Measurements from ENCODE around the gene FZD1. TPM values are rescaled to one million over a fixed set of nuclear protein-coding genes. Genes with fewer than 3 reads are reported as not detected.

The FZD1 gene
- polyA plus RNA-seq, 2 donors = 2.7 to 5.0 TPM

GRCh38 chr7:91263384-91264045, 718 bp upstream of the FZD1 start:
- no peaks in the 10 kb centered on the region for H3K27me3 ChIP-seq (ENCODE audit: control insufficient read depth in 1 of 2, insufficient read depth in 2 of 2, low read length in 2 of 2)
- no peaks in the 10 kb centered on the region for H3K36me3 ChIP-seq (ENCODE audit: control insufficient read depth in 2 of 2, insufficient read depth in 2 of 2, low read length in 1 of 2)
- WGBS, 2 donors = 1% methylated on average over 32 of the region's 32 CpGs
- H3K4me1 ChIP-seq (ENCODE audit: control insufficient read depth in 2 of 2, insufficient read depth in 2 of 2, low read length in 1 of 2) = peaks cover 3 to 15% of the 10 kb centered on the region in 2 donors
- H3K9me3 ChIP-seq (ENCODE audit: control insufficient read depth in 2 of 2, insufficient read depth in 1 of 2, low read depth in 1 of 2, low read length in 1 of 2) = peaks cover 0 to 2% of the 10 kb centered on the region in 2 donors
- H3K27ac ChIP-seq (ENCODE audit: low read depth in 2 of 2, low read length in 1 of 2) = peak overlapping the region; percentile 72 to 88
- peak overlapping the region; percentile 62 to 90 for H3K4me3 ChIP-seq (ENCODE audit: low read depth in 1 of 2, low read length in 2 of 2)

DNA sequence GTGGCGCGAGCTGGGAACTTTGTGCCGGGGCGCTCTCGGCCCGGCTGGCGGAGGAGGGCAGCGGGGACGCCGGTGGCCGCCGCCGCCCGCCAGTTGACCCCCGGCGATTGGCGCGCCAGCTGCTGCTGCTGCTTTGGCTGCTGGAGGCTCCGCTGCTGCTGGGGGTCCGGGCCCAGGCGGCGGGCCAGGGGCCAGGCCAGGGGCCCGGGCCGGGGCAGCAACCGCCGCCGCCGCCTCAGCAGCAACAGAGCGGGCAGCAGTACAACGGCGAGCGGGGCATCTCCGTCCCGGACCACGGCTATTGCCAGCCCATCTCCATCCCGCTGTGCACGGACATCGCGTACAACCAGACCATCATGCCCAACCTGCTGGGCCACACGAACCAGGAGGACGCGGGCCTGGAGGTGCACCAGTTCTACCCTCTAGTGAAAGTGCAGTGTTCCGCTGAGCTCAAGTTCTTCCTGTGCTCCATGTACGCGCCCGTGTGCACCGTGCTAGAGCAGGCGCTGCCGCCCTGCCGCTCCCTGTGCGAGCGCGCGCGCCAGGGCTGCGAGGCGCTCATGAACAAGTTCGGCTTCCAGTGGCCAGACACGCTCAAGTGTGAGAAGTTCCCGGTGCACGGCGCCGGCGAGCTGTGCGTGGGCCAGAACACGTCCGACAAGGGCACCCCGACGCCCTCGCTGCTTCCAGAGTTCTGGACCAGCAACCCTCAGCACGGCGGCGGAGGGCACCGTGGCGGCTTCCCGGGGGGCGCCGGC, 870 bp downstream of the FZD1 start:
- no peaks in the 10 kb centered on the region for H3K36me3 ChIP-seq (ENCODE audit: control insufficient read depth in 2 of 2, insufficient read depth in 2 of 2, low read length in 1 of 2)
- H3K4me3 ChIP-seq (ENCODE audit: low read depth in 1 of 2, low read length in 2 of 2) = peak overlapping the region; percentile 62 to 90
- H3K9me3 ChIP-seq (ENCODE audit: control insufficient read depth in 2 of 2, insufficient read depth in 1 of 2, low read depth in 1 of 2, low read length in 1 of 2) = peaks cover 0 to 2% of the 10 kb centered on the region in 2 donors
- no peaks in the 10 kb centered on the region for H3K27me3 ChIP-seq (ENCODE audit: control insufficient read depth in 1 of 2, insufficient read depth in 2 of 2, low read length in 2 of 2)
- WGBS, 2 donors = 1% methylated on average over 69 to 78 of the region's 78 CpGs
- peaks cover 3 to 15% of the 10 kb centered on the region in 2 donors for H3K4me1 ChIP-seq (ENCODE audit: control insufficient read depth in 2 of 2, insufficient read depth in 2 of 2, low read length in 1 of 2)
- peak overlapping the region; percentile 90 to 95 for H3K27ac ChIP-seq (ENCODE audit: low read depth in 2 of 2, low read length in 1 of 2)

- Histone ChIP-seq H3K27me3 (ENCODE audit: control insufficient read depth in 1 of 2, insufficient read depth in 2 of 2, low read length in 2 of 2) (no peaks in the 10 kb centered on the region), H3K36me3 (ENCODE audit: control insufficient read depth in 2 of 2, insufficient read depth in 2 of 2, low read length in 1 of 2) (no peaks in the 10 kb centered on the region), H3K27ac (ENCODE audit: low read depth in 2 of 2, low read length in 1 of 2) (peak overlapping the region; percentile 90 to 95), H3K9me3 (ENCODE audit: control insufficient read depth in 2 of 2, insufficient read depth in 1 of 2, low read depth in 1 of 2, low read length in 1 of 2) (peaks cover 0 to 2% of the 10 kb centered on the region in 2 donors), H3K4me1 (ENCODE audit: control insufficient read depth in 2 of 2, insufficient read depth in 2 of 2, low read length in 1 of 2) (peaks cover 3 to 15% of the 10 kb centered on the region in 2 donors), H3K4me3 (ENCODE audit: low read depth in 1 of 2, low read length in 2 of 2) (peak overlapping the region; percentile 62 to 90)
- WGBS, 2 donors = 16 to 17% methylated on average over 31 of the region's 31 CpGs
Observed at GRCh38 chr7:91265693-91266066, 1.4 kb downstream of the FZD1 start.

- Histone ChIP-seq H3K4me3 (ENCODE audit: low read depth in 1 of 2, low read length in 2 of 2) (peak overlapping the region; percentile 62 to 90), H3K36me3 (ENCODE audit: control insufficient read depth in 2 of 2, insufficient read depth in 2 of 2, low read length in 1 of 2) (no peaks in the 10 kb centered on the region), H3K4me1 (ENCODE audit: control insufficient read depth in 2 of 2, insufficient read depth in 2 of 2, low read length in 1 of 2) (peaks cover 3 to 15% of the 10 kb centered on the region in 2 donors), H3K27ac (ENCODE audit: low read depth in 2 of 2, low read length in 1 of 2) (no peak overlapping the region), H3K27me3 (ENCODE audit: control insufficient read depth in 1 of 2, insufficient read depth in 2 of 2, low read length in 2 of 2) (no peaks in the 10 kb centered on the region), H3K9me3 (ENCODE audit: control insufficient read depth in 2 of 2, insufficient read depth in 1 of 2, low read depth in 1 of 2, low read length in 1 of 2) (peaks cover 0 to 2% of the 10 kb centered on the region in 2 donors)
- WGBS, 2 donors = 39 to 48% methylated on average over 43 of the region's 43 CpGs
Observed at GRCh38 chr7:91266067-91266688, 1.9 kb downstream of the FZD1 start.

- H3K4me3 ChIP-seq (ENCODE audit: low read depth in 1 of 2, low read length in 2 of 2) = peak overlapping the region; percentile 62 to 90
- H3K36me3 ChIP-seq (ENCODE audit: control insufficient read depth in 2 of 2, insufficient read depth in 2 of 2, low read length in 1 of 2) = no peaks in the 10 kb centered on the region
- H3K27me3 ChIP-seq (ENCODE audit: control insufficient read depth in 1 of 2, insufficient read depth in 2 of 2, low read length in 2 of 2) = no peaks in the 10 kb centered on the region
- H3K27ac ChIP-seq (ENCODE audit: low read depth in 2 of 2, low read length in 1 of 2) = no peak overlapping the region
- H3K9me3 ChIP-seq (ENCODE audit: control insufficient read depth in 2 of 2, insufficient read depth in 1 of 2, low read depth in 1 of 2, low read length in 1 of 2) = peaks cover 0 to 2% of the 10 kb centered on the region in 2 donors
- WGBS, 2 donors = 34 to 42% methylated on average over 20 of the region's 20 CpGs
- H3K4me1 ChIP-seq (ENCODE audit: control insufficient read depth in 2 of 2, insufficient read depth in 2 of 2, low read length in 1 of 2) = peaks cover 3 to 15% of the 10 kb centered on the region in 2 donors
Observed at GRCh38 chr7:91266689-91267090, 2.5 kb downstream of the FZD1 start.

DNA sequence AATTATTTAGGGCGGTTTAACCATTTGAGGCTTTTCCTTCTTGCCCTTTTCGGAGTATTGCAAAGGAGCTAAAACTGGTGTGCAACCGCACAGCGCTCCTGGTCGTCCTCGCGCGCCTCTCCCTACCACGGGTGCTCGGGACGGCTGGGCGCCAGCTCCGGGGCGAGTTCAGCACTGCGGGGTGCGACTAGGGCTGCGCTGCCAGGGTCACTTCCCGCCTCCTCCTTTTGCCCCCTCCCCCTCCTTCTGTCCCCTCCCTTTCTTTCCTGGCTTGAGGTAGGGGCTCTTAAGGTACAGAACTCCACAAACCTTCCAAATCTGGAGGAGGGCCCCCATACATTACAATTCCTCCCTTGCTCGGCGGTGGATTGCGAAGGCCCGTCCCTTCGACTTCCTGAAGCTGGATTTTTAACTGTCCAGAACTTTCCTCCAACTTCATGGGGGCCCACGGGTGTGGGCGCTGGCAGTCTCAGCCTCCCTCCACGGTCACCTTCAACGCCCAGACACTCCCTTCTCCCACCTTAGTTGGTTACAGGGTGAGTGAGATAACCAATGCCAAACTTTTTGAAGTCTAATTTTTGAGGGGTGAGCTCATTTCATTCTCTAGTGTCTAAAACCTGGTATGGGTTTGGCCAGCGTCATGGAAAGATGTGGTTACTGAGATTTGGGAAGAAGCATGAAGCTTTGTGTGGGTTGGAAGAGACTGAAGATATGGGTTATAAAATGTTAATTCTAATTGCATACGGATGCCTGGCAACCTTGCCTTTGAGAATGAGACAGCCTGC, 3.1 kb downstream of the FZD1 start:
- Histone ChIP-seq H3K4me1 (ENCODE audit: control insufficient read depth in 2 of 2, insufficient read depth in 2 of 2, low read length in 1 of 2) (peaks cover 3 to 15% of the 10 kb centered on the region in 2 donors), H3K27ac (ENCODE audit: low read depth in 2 of 2, low read length in 1 of 2) (no peak overlapping the region), H3K9me3 (ENCODE audit: control insufficient read depth in 2 of 2, insufficient read depth in 1 of 2, low read depth in 1 of 2, low read length in 1 of 2) (peaks cover 0 to 2% of the 10 kb centered on the region in 2 donors), H3K4me3 (ENCODE audit: low read depth in 1 of 2, low read length in 2 of 2) (peak overlapping the region; percentile 20 to 62), H3K36me3 (ENCODE audit: control insufficient read depth in 2 of 2, insufficient read depth in 2 of 2, low read length in 1 of 2) (no peaks in the 10 kb centered on the region), H3K27me3 (ENCODE audit: control insufficient read depth in 1 of 2, insufficient read depth in 2 of 2, low read length in 2 of 2) (no peaks in the 10 kb centered on the region)
- WGBS, 2 donors = 36 to 46% methylated on average over 29 of the region's 29 CpGs

DNA sequence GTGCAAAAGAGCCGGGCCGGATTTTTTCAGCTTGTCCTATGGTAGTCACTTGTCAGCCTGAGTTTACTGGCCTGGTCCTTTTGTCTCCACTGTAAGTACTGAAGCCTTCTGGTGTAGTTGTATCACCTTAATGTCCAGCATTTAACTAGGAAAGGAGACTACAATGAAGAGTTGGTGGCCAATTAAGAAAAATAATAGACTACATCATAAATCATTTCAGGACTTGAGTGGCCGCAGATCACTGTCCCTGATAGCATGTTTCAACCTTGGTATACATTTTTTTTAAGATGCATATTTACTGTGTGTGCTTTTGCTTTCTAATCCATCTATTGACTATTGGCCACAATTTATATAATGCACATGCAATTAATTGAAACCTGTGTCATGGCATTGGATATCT, 6.1 kb downstream of the FZD1 start:
- 85% methylated on average over 3 of the region's 3 CpGs for WGBS, 2 donors
- Histone ChIP-seq H3K4me3 (ENCODE audit: low read depth in 1 of 2, low read length in 2 of 2) (no peak overlapping the region), H3K4me1 (ENCODE audit: control insufficient read depth in 2 of 2, insufficient read depth in 2 of 2, low read length in 1 of 2) (peaks cover 3 to 10% of the 10 kb centered on the region in 2 donors), H3K36me3 (ENCODE audit: control insufficient read depth in 2 of 2, insufficient read depth in 2 of 2, low read length in 1 of 2) (no peaks in the 10 kb centered on the region), H3K9me3 (ENCODE audit: control insufficient read depth in 2 of 2, insufficient read depth in 1 of 2, low read depth in 1 of 2, low read length in 1 of 2) (peaks cover 0 to 2% of the 10 kb centered on the region in 2 donors), H3K27me3 (ENCODE audit: control insufficient read depth in 1 of 2, insufficient read depth in 2 of 2, low read length in 2 of 2) (no peaks in the 10 kb centered on the region), H3K27ac (ENCODE audit: low read depth in 2 of 2, low read length in 1 of 2) (no peak overlapping the region)

DNA sequence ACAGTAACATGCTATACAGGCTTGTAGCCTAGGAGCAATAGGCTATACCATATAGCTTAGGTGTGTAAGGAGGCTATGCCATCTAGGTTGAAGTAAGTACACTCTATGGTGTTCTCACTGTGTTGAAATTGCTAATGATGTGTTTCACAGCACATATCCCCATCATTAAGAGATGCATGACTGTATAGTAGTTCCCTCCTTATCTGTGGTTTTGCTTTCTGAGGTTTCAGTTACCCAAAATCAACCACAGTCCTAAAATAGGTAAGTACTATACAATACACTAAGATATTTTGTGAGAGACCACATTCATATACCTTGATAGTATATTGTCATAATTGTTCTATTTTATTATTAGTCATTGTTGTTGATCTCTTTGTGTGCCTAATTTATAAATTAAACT, 12.7 kb downstream of the FZD1 start:
- no peaks in the 10 kb centered on the region for H3K36me3 ChIP-seq (ENCODE audit: control insufficient read depth in 2 of 2, insufficient read depth in 2 of 2, low read length in 1 of 2)
- no peaks in the 10 kb centered on the region for H3K4me1 ChIP-seq (ENCODE audit: control insufficient read depth in 2 of 2, insufficient read depth in 2 of 2, low read length in 1 of 2)
- H3K9me3 ChIP-seq (ENCODE audit: control insufficient read depth in 2 of 2, insufficient read depth in 1 of 2, low read depth in 1 of 2, low read length in 1 of 2) = no peaks in the 10 kb centered on the region
- H3K27ac ChIP-seq (ENCODE audit: low read depth in 2 of 2, low read length in 1 of 2) = no peak overlapping the region
- no peak overlapping the region for H3K4me3 ChIP-seq (ENCODE audit: low read depth in 1 of 2, low read length in 2 of 2)
- H3K27me3 ChIP-seq (ENCODE audit: control insufficient read depth in 1 of 2, insufficient read depth in 2 of 2, low read length in 2 of 2) = no peaks in the 10 kb centered on the region

GRCh38 chr7:91280185-91280584, 16.0 kb downstream of the FZD1 start:
- Histone ChIP-seq H3K36me3 (ENCODE audit: control insufficient read depth in 2 of 2, insufficient read depth in 2 of 2, low read length in 1 of 2) (no peaks in the 10 kb centered on the region), H3K4me1 (ENCODE audit: control insufficient read depth in 2 of 2, insufficient read depth in 2 of 2, low read length in 1 of 2) (no peaks in the 10 kb centered on the region), H3K27me3 (ENCODE audit: control insufficient read depth in 1 of 2, insufficient read depth in 2 of 2, low read length in 2 of 2) (no peaks in the 10 kb centered on the region), H3K4me3 (ENCODE audit: low read depth in 1 of 2, low read length in 2 of 2) (no peak overlapping the region), H3K9me3 (ENCODE audit: control insufficient read depth in 2 of 2, insufficient read depth in 1 of 2, low read depth in 1 of 2, low read length in 1 of 2) (no peaks in the 10 kb centered on the region), H3K27ac (ENCODE audit: low read depth in 2 of 2, low read length in 1 of 2) (no peak overlapping the region)
- WGBS, 2 donors = 72 to 77% methylated on average over 1 of the region's 1 CpG
